ENCODE data around the gene EFCAB8. TPM values are rescaled to one million over a fixed set of nuclear protein-coding genes. Genes with fewer than 3 reads are reported as not detected.

Gene EFCAB8
- total and polyA plus RNA-seq, 4 donors = 0.25 TPM; not detected in 3

- TF ChIP-seq CTCF (IDR thresholded peaks at IDR 0.05; ENCODE audit: low read depth, low read length, missing input control) = no peak
- TF ChIP-seq MAX (IDR thresholded peaks at IDR 0.05) = no peak
- no peak for TF ChIP-seq FOXA2 (IDR thresholded peaks at IDR 0.05)
- TF ChIP-seq RXRA (IDR thresholded peaks at IDR 0.05) = no peak
Measured at GRCh38 chr20:32875673-32876072, 16.9 kb downstream of the EFCAB8 start (continued).

GRCh38 chr20:32877507-32877906, 18.8 kb downstream of the EFCAB8 start:
- DNase-seq (ENCODE audit: low spot score) = no peak
- Histone ChIP-seq H3K9me3 (ENCODE audit: control insufficient read depth in 4 of 4, low read length in 3 of 4) (no peaks in the 10 kb centered on the region), H3K27ac (ENCODE audit: low read depth in 1 of 2, low read length in 2 of 2) (no peak overlapping the region), H3K36me3 (ENCODE audit: control insufficient read depth in 4 of 4, insufficient read depth in 3 of 4, low read depth in 1 of 4, low read length in 3 of 4) (no peaks in the 10 kb centered on the region), H3K4me1 (ENCODE audit: control insufficient read depth in 4 of 4, insufficient read depth in 4 of 4, low read length in 3 of 4) (no peaks in the 10 kb centered on the region), H3K4me3 (ENCODE audit: low read depth in 1 of 3, low read length in 3 of 3) (no peak overlapping the region), H3K27me3 (ENCODE audit: control insufficient read depth in 4 of 4, insufficient read depth in 4 of 4, low read length in 3 of 4) (no peaks in the 10 kb centered on the region), H3K9ac (ENCODE audit: low read depth in 1 of 2, low read length in 2 of 2) (no peak overlapping the region)
- WGBS = 95% methylated on average over 5 of the region's 5 CpGs
- TF ChIP-seq FOXA1 (IDR thresholded peaks at IDR 0.05) (no peak), YY1 (IDR thresholded peaks at IDR 0.05) (no peak), TAF1 (conservative IDR thresholded peaks at IDR 0.05) (no peak), NR2F2 (IDR thresholded peaks at IDR 0.05) (no peak), CTCF (IDR thresholded peaks at IDR 0.05; ENCODE audit: low read depth, low read length, missing input control) (no peak), GABPA (IDR thresholded peaks at IDR 0.05 in 1 of 2, conservative IDR thresholded peaks at IDR 0.05 in 1 of 2) (no peak), ATF3 (IDR thresholded peaks at IDR 0.05) (no peak), EGR1 (IDR thresholded peaks at IDR 0.05; ENCODE audit: low read depth in 2 of 2) (no peak), MAX (IDR thresholded peaks at IDR 0.05) (no peak), REST (IDR thresholded peaks at IDR 0.05) (no peak), RXRA (IDR thresholded peaks at IDR 0.05) (no peak), SP1 (IDR thresholded peaks at IDR 0.05) (no peak), JUND (IDR thresholded peaks at IDR 0.05) (no peak)

Data from liver (tissue), 9 donors.